OCI-LY1 (cell line): ENCODE results near the gene TTLL9.

Experiments
- EZH2 ChIP-seq: fragments of 200-600 bp; sonication (generic), shearing (Covaris generic); IDR thresholded peaks from 2 replicates; pipeline ENCODE4 v1.8.0; 2017; ENCODE audit warnings: borderline replicate concordance, mixed run types, mild to moderate bottlenecking, antibody characterized with exemption, low read length, moderate library complexity, mixed read lengths
- TF ChIP-seq, protein P1 (sequence below): fragments of 200-600 bp; sonication (generic), shearing (Covaris generic); IDR thresholded peaks from 2 replicates; pipeline ENCODE4 v1.5.1; 2017; ENCODE audit warnings: mild to moderate bottlenecking, antibody characterized with exemption, low read length, moderate library complexity, mixed read lengths

DNA sequence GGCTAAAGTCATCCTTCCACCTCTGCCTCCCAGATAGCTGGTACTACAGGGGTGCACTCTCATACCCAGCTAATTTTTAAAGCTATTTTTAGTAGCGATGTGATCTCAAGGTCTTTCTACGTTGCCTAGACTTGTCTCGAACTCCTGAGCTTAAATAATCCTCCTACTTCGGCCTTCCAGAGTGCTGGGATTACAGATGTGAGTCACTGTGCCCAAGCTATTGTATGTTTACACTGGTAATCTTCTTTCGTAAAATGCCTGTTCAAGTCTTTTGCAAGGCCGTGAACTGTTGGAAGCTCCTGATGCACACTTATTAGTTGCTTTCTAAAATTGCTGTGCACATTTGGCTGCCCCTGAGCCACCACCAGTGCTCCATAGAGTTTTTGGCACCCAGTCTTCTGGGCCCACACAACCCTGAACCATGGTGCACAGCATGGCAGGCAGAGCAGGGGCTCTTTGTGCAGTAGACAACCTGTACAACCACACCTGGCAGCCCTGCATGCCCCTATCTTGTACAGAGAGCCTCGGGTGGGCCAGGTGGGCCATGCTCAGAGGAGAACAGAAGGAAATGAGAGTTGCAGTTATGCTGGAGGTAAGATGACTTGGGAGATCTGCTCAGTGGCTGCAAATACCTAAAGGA is 48.2 kb downstream of the TTLL9 start:
- TF ChIP-seq, protein P1, sequence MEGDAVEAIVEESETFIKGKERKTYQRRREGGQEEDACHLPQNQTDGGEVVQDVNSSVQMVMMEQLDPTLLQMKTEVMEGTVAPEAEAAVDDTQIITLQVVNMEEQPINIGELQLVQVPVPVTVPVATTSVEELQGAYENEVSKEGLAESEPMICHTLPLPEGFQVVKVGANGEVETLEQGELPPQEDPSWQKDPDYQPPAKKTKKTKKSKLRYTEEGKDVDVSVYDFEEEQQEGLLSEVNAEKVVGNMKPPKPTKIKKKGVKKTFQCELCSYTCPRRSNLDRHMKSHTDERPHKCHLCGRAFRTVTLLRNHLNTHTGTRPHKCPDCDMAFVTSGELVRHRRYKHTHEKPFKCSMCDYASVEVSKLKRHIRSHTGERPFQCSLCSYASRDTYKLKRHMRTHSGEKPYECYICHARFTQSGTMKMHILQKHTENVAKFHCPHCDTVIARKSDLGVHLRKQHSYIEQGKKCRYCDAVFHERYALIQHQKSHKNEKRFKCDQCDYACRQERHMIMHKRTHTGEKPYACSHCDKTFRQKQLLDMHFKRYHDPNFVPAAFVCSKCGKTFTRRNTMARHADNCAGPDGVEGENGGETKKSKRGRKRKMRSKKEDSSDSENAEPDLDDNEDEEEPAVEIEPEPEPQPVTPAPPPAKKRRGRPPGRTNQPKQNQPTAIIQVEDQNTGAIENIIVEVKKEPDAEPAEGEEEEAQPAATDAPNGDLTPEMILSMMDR: no peak
- TF ChIP-seq EZH2: no peak
